Upper lobe of left lung (tissue), 6 donors: Measurements from ENCODE around the gene NGEF. TPM values are rescaled to one million over a fixed set of nuclear protein-coding genes. Genes with fewer than 3 reads are reported as not detected.

Experiments used
- ATAC-seq, 2 donors: fragments of 200-7000 bp; cut with Tn5 transposase; one replicate each; pipeline ENCODE4 v1.9.1; 2022; ENCODE audit warnings: mild to moderate bottlenecking in 2 of 2, moderate library complexity in 2 of 2; ENCODE audit not compliant: low FRiP score in 2 of 2
- DNase-seq, 2 donors: peaks; one replicate each; pipeline ENCODE4 v3.0.0-alpha.2; 2019 to 2020
- H3K27ac ChIP-seq, 4 donors: fragments of 200-600 bp; sonication (generic); one replicate each; pipeline ENCODE4 v1.5.1; 2016 to 2019
- H3K27me3 ChIP-seq, 4 donors: fragments of 200-600 bp; sonication (generic); one replicate each; pipeline ENCODE4 v1.5.1; 2017 to 2019
- H3K36me3 ChIP-seq, 4 donors: fragments of 200-600 bp; sonication (generic); one replicate each; pipeline ENCODE4 v1.5.1; 2016 to 2019
- H3K4me1 ChIP-seq, 4 donors: fragments of 200-600 bp; sonication (generic); one replicate each; pipeline ENCODE4 v1.5.1; 2018 to 2019
- H3K4me3 ChIP-seq, 4 donors: fragments of 200-600 bp; sonication (generic); one replicate each; pipeline ENCODE4 v1.5.1; 2017 to 2019; ENCODE audit warnings: mild to moderate bottlenecking in 2 of 4, moderate library complexity in 1 of 4
- H3K9me3 ChIP-seq, 4 donors: fragments of 200-600 bp; sonication (generic); one replicate each; pipeline ENCODE4 v1.5.1; 2018 to 2019
- EP300 ChIP-seq, 4 donors: sonication (generic); formaldehyde crosslinking; IDR thresholded peaks; one replicate each; pipeline ENCODE4 v1.5.1; 2017; ENCODE audit warnings: antibody characterized with exemption in 4 of 4, control low read depth in 2 of 4
- POLR2A ChIP-seq, 4 donors: fragments of 450-650 bp; IDR thresholded peaks; one replicate each; pipeline ENCODE4 v1.5.1; 2016 to 2017; ENCODE audit warnings: antibody characterized with exemption in 4 of 4, mild to moderate bottlenecking in 2 of 4
- POLR2AphosphoS5 ChIP-seq, 2 donors: sonication (generic); formaldehyde crosslinking; IDR thresholded peaks; one replicate each; pipeline ENCODE4 v1.5.1; 2017; ENCODE audit warnings: antibody characterized with exemption in 2 of 2
- WGBS, 2 donors: methylation state at CpG; one replicate each; pipeline ENCODE4 v1.1.5; 2017 to 2018; 5-methylcytosine and 5-hydroxymethylcytosine counted together
- total RNA-seq, 6 donors: library from RNA; depleted of rRNA in 4 of 6; stranded (reverse); fragments of >200 nt in 4 of 6; gene quantifications; one replicate each; pipeline versions ENCODE4 v1.1.0 to v1.2.1, GENCODE V29; 2016 to 2021
- TF ChIP-seq, protein P1 (sequence below), 6 experiments: fragments of 450-650 bp in 4 of 6; fragments of 200-600 bp in 2 of 6; sonication (generic) in 2 of 6; IDR thresholded peaks; one replicate each; pipeline ENCODE4 v1.5.1; 2016 to 2019; ENCODE audit warnings: antibody characterized with exemption in 6 of 6
- donor health status: DM: no; HTN: no; CAD: no; lungs with moderate emphysema.
- donor health status: DM: no; HTN: yes; CAD: no; lungs with severe emphysema.

The NGEF gene
- total RNA-seq, 6 donors from 2014 or later: 0.29 to 6.3 (median 0.98) TPM; not detected in 1

- ATAC-seq: no peak
- Histone ChIP-seq H3K4me3 (no peak overlapping the region), H3K27ac (no peak overlapping the region), H3K9me3 (no peaks in the 10 kb centered on the region), H3K27me3 (no peaks in the 10 kb centered on the region), H3K4me1 (no peaks in the 10 kb centered on the region), H3K36me3 (no peaks in the 10 kb centered on the region)
- 80 to 87% methylated on average over 7 to 10 of the region's 10 CpGs for WGBS, 2 donors
- no peak for DNase-seq
- TF ChIP-seq POLR2AphosphoS5 (IDR thresholded peaks at IDR 0.05): no peak
- TF ChIP-seq, protein P1, sequence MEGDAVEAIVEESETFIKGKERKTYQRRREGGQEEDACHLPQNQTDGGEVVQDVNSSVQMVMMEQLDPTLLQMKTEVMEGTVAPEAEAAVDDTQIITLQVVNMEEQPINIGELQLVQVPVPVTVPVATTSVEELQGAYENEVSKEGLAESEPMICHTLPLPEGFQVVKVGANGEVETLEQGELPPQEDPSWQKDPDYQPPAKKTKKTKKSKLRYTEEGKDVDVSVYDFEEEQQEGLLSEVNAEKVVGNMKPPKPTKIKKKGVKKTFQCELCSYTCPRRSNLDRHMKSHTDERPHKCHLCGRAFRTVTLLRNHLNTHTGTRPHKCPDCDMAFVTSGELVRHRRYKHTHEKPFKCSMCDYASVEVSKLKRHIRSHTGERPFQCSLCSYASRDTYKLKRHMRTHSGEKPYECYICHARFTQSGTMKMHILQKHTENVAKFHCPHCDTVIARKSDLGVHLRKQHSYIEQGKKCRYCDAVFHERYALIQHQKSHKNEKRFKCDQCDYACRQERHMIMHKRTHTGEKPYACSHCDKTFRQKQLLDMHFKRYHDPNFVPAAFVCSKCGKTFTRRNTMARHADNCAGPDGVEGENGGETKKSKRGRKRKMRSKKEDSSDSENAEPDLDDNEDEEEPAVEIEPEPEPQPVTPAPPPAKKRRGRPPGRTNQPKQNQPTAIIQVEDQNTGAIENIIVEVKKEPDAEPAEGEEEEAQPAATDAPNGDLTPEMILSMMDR (IDR thresholded peaks at IDR 0.05): no peak
- TF ChIP-seq EP300 (IDR thresholded peaks at IDR 0.05): no peak
- TF ChIP-seq POLR2A (IDR thresholded peaks at IDR 0.05): no peak
Observed at GRCh38 chr2:232973011-232973735, 39.9 kb downstream of the NGEF start.

DNA sequence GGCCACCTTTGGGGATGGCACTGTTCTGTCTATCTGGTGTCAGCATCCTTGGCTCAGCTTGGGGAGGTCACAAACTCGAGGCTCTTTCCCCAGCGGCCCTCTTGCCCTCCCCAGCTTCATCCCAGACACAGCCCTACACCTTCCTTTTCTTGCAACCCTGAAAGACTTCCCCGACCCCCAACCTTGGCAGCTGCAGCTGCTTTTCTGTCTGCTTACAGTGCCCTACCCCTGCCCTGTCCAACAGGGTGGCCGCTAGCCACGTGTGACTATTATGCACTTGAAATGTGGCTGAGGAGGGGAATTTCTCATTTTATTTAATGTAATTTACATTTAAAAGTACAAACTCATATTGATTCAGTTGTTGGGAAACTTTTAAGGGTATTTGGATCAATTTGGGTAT, 41.3 kb downstream of the NGEF start:
- WGBS, 2 donors: 56 to 57% methylated on average over 5 of the region's 5 CpGs
- Histone ChIP-seq H3K36me3 (no peaks in the 10 kb centered on the region), H3K4me3 (no peak overlapping the region), H3K4me1 (no peaks in the 10 kb centered on the region), H3K27me3 (no peaks in the 10 kb centered on the region), H3K9me3 (no peaks in the 10 kb centered on the region), H3K27ac (no peak overlapping the region)
- TF ChIP-seq EP300 (IDR thresholded peaks at IDR 0.05): no peak
- TF ChIP-seq POLR2A (IDR thresholded peaks at IDR 0.05): no peak
- TF ChIP-seq, protein P1 (IDR thresholded peaks at IDR 0.05): no peak
- no peak for TF ChIP-seq POLR2AphosphoS5 (IDR thresholded peaks at IDR 0.05)
- ATAC-seq (no peak), DNase-seq (no peak)

GRCh38 chr2:232970051-232970450, 43.0 kb downstream of the NGEF start:
- WGBS, 2 donors: 79 to 86% methylated on average over 2 of the region's 2 CpGs
- no peak overlapping the region for H3K27ac ChIP-seq
- no peaks in the 10 kb centered on the region for H3K9me3 ChIP-seq
- no peaks in the 10 kb centered on the region for H3K36me3 ChIP-seq
- ATAC-seq (no peak), DNase-seq (no peak)
- H3K27me3 ChIP-seq: no peaks in the 10 kb centered on the region
- H3K4me3 ChIP-seq: no peak overlapping the region
- no peaks in the 10 kb centered on the region for H3K4me1 ChIP-seq
- TF ChIP-seq POLR2A (IDR thresholded peaks at IDR 0.05): no peak
- TF ChIP-seq, protein P1 (IDR thresholded peaks at IDR 0.05): no peak
- TF ChIP-seq POLR2AphosphoS5 (IDR thresholded peaks at IDR 0.05): no peak
- TF ChIP-seq EP300 (IDR thresholded peaks at IDR 0.05): no peak

GRCh38 chr2:232967474-232967873, 45.6 kb downstream of the NGEF start:
- no peaks in the 10 kb centered on the region for H3K27me3 ChIP-seq
- no peaks in the 10 kb centered on the region for H3K4me1 ChIP-seq
- 59 to 83% methylated on average over 2 of the region's 2 CpGs for WGBS, 2 donors
- no peaks in the 10 kb centered on the region for H3K36me3 ChIP-seq
- no peak for TF ChIP-seq POLR2AphosphoS5 (IDR thresholded peaks at IDR 0.05)
- no peak for TF ChIP-seq EP300 (IDR thresholded peaks at IDR 0.05)
- TF ChIP-seq, protein P1 (IDR thresholded peaks at IDR 0.05): no peak
- TF ChIP-seq POLR2A (IDR thresholded peaks at IDR 0.05): no peak
- H3K4me3 ChIP-seq: no peak overlapping the region
- no peak for ATAC-seq
- no peaks in the 10 kb centered on the region for H3K9me3 ChIP-seq
- H3K27ac ChIP-seq: no peak overlapping the region
- no peak for DNase-seq

GRCh38 chr2:232966122-232966521, 46.9 kb downstream of the NGEF start:
- ATAC-seq: no peak

More at GRCh38 chr2:232966122-232966521, 46.9 kb downstream of the NGEF start:
- H3K27me3 ChIP-seq: no peaks in the 10 kb centered on the region
- WGBS, 2 donors: 50 to 57% methylated on average over 5 of the region's 5 CpGs
- no peaks in the 10 kb centered on the region for H3K4me1 ChIP-seq
- H3K9me3 ChIP-seq: peaks cover 0 to 9% (median 3%) of the 10 kb centered on the region in 4 donors
- no peaks in the 10 kb centered on the region for H3K36me3 ChIP-seq
- TF ChIP-seq, protein P1 (IDR thresholded peaks at IDR 0.05): no peak
- no peak for TF ChIP-seq POLR2AphosphoS5 (IDR thresholded peaks at IDR 0.05)
- no peak for TF ChIP-seq EP300 (IDR thresholded peaks at IDR 0.05)
- no peak for TF ChIP-seq POLR2A (IDR thresholded peaks at IDR 0.05)
- no peak overlapping the region for H3K4me3 ChIP-seq
- no peak for DNase-seq
- no peak overlapping the region for H3K27ac ChIP-seq
